OCI-LY7 (cell line): ENCODE results near the gene PGD. TPM values are rescaled to one million over a fixed set of nuclear protein-coding genes. Genes with fewer than 3 reads are reported as not detected.

Experiments
- BruUV-seq: library from RNA; stranded (reverse); fragments of 400-500 nt; replicated peaks from 2 replicates; lab custom pipeline; 2021; lab: Mats Ljungman, UMichigan
- CTCF ChIA-PET: fragments of 300-600 bp; sonication (Branson Sonifier 250); formaldehyde crosslinking; loops from one replicate; lab custom pipeline; 2022; ENCODE audit warnings: antibody characterized with exemption; ENCODE audit not compliant: unreplicated experiment; lab: Charles Lee
- POLR2A ChIA-PET: fragments of 300-600 bp; sonication (Branson Sonifier 250); formaldehyde crosslinking; loops from one replicate; lab custom pipeline; 2022; ENCODE audit warnings: antibody characterized with exemption; lab: Charles Lee
- DNase-seq: peaks from one replicate; pipeline ENCODE4 v3.0.0-alpha.2; 2015; ENCODE audit warnings: low spot score
- H2AFZ ChIP-seq: fragments of 200-600 bp; sonication (generic), shearing (Covaris generic); 2 replicates; pipeline ENCODE4 v1.6.1; 2014; ENCODE audit warnings: mild to moderate bottlenecking, antibody characterized with exemption, low read length, moderate library complexity
- H3K27ac ChIP-seq: fragments of 200-600 bp; sonication (generic); 2 replicates; pipeline ENCODE4 v1.5.1; 2014; ENCODE audit warnings: mixed run types, low read depth, mild to moderate bottlenecking, moderate library complexity, low read length, inconsistent platforms; ENCODE audit not compliant: poor library complexity, severe bottlenecking
- H3K36me3 ChIP-seq: fragments of 200-600 bp; sonication (generic); 2 replicates; pipeline ENCODE4 v1.6.1; 2014; ENCODE audit warnings: mild to moderate bottlenecking, antibody characterized with exemption, low read length, moderate library complexity, mixed read lengths; ENCODE audit not compliant: insufficient read depth
- H3K4me1 ChIP-seq: fragments of 200-600 bp; sonication (generic); 2 replicates; pipeline ENCODE4 v1.5.1; 2014; ENCODE audit warnings: mild to moderate bottlenecking, low read length; ENCODE audit not compliant: insufficient read depth, poor library complexity, severe bottlenecking
- H3K4me2 ChIP-seq: fragments of 200-600 bp; sonication (generic); 2 replicates; pipeline ENCODE4 v1.6.1; 2014; ENCODE audit warnings: mild to moderate bottlenecking, low read length
- H3K4me3 ChIP-seq: fragments of 200-600 bp; sonication (generic); 2 replicates; pipeline ENCODE4 v1.5.1; 2014; ENCODE audit warnings: mild to moderate bottlenecking, low read depth, low read length; ENCODE audit not compliant: poor library complexity, severe bottlenecking
- H3K79me2 ChIP-seq: fragments of 200-600 bp; sonication (generic); 2 replicates; pipeline ENCODE4 v1.6.1; 2016; ENCODE audit warnings: low read depth, mild to moderate bottlenecking, low read length, moderate library complexity, mixed read lengths; ENCODE audit not compliant: insufficient read depth
- H3K9me2 ChIP-seq: fragments of 200-600 bp; sonication (generic); 2 replicates; pipeline ENCODE4 v1.6.1; 2016; ENCODE audit warnings: mild to moderate bottlenecking, low read length, mixed read lengths; ENCODE audit not compliant: insufficient read depth
- H3K9me3 ChIP-seq: fragments of 200-600 bp; sonication (generic); 2 replicates; pipeline ENCODE4 v1.6.1; 2014; ENCODE audit warnings: mild to moderate bottlenecking, mixed run types, low read length, mixed read lengths
- H4K20me1 ChIP-seq: fragments of 200-600 bp; sonication (generic); 2 replicates; pipeline ENCODE4 v1.6.1; 2014; ENCODE audit warnings: mild to moderate bottlenecking, antibody characterized with exemption, low read length, moderate library complexity, mixed read lengths; ENCODE audit not compliant: insufficient read depth
- EZH2phosphoT487 ChIP-seq: fragments of 200-600 bp; sonication (generic); IDR thresholded peaks from 2 replicates; pipeline ENCODE4 v1.6.1; 2018; ENCODE audit warnings: low read depth, borderline replicate concordance, mild to moderate bottlenecking, mixed run types, antibody characterized with exemption, low read length, moderate library complexity, mixed read lengths
- intact Hi-C: fragments of 100-400 bp; cut with micrococcal nuclease; formaldehyde crosslinking; loops from one replicate; pipeline ENCODE4 v1.10.0; 2022; ENCODE audit not compliant: unreplicated experiment
- total RNA-seq, 2 experiments: library from RNA; depleted of rRNA in 1 of 2; stranded (reverse); fragments of >200 nt in 1 of 2; shearing (Covaris generic) in 1 of 2; gene quantifications; 2 replicates each; pipeline ENCODE4 v1.2.3, GENCODE V29; 2014 to 2022
- TF ChIP-seq, protein P1 (sequence below): fragments of 200-600 bp; sonication (generic); conservative IDR thresholded peaks from 2 replicates; pipeline ENCODE4 v1.5.1; 2014; ENCODE audit warnings: mild to moderate bottlenecking, antibody characterized with exemption, low read length, moderate library complexity, mixed read lengths

Gene PGD
- total RNA-seq, 2 experiments from 2014 or later: 69.3 to 157 TPM

DNA sequence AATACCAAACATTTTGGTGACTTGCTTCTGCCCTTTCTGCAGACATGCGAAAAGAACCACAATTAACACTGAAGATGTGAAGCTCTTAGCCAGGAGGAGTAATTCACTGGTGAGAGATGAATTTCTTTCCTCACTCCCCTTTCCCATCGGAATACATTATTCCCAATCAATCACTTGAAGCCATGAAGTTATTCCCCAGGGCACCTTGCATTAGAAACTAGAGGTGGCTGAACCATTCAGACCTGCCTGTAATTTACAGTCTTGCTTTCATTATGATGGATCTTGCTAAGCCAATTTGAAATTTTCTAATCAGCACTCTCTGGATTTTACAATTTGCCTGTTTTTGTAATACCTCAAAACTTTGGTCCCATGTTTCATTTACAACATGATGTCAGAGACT lies 41.4 kb downstream of the PGD start:
- TF ChIP-seq, protein P1, sequence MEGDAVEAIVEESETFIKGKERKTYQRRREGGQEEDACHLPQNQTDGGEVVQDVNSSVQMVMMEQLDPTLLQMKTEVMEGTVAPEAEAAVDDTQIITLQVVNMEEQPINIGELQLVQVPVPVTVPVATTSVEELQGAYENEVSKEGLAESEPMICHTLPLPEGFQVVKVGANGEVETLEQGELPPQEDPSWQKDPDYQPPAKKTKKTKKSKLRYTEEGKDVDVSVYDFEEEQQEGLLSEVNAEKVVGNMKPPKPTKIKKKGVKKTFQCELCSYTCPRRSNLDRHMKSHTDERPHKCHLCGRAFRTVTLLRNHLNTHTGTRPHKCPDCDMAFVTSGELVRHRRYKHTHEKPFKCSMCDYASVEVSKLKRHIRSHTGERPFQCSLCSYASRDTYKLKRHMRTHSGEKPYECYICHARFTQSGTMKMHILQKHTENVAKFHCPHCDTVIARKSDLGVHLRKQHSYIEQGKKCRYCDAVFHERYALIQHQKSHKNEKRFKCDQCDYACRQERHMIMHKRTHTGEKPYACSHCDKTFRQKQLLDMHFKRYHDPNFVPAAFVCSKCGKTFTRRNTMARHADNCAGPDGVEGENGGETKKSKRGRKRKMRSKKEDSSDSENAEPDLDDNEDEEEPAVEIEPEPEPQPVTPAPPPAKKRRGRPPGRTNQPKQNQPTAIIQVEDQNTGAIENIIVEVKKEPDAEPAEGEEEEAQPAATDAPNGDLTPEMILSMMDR: no peak
- TF ChIP-seq EZH2phosphoT487: no peak
- H3K9me2 ChIP-seq: no peaks in the 10 kb centered on the region
- H3K4me1 ChIP-seq: no peaks in the 10 kb centered on the region
- intact Hi-C loops: no loop called here
- H2AFZ ChIP-seq: no peak overlapping the region
- H3K9me3 ChIP-seq: no peaks in the 10 kb centered on the region
- no peak overlapping the region for H3K27ac ChIP-seq
- BruUV-seq: no TSS peak
- H4K20me1 ChIP-seq: no peaks in the 10 kb centered on the region
- CTCF ChIA-PET: no interaction called here
- no peak overlapping the region for H3K4me2 ChIP-seq
- H3K36me3 ChIP-seq: peaks cover 5% of the 10 kb centered on the region; the same call in 1 of the 2 replicates
- no peak for DNase-seq
- POLR2A ChIA-PET: no interaction called here
- H3K4me3 ChIP-seq: no peak overlapping the region
- no peaks in the 10 kb centered on the region for H3K79me2 ChIP-seq

DNA sequence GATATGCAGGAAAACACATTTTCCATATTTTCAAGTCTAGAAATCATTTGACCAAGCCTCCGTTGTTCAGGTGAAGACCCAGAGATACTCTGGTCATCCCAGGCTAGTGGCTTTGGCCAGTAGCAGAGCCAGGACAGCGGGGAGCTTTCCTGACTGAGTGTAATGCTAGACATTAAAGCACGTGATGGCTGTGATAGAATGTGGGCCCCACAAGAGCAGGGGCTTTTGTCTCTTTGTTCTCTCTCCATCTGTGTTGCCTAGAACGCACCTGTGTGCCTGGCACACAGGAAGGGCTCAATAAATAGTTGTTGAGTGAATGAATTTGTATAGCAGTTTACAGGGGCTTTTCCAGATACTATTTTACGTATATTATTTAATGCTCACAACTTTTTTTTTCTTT lies 41.9 kb downstream of the PGD start:
- intact Hi-C loops: no loop called here

DNA sequence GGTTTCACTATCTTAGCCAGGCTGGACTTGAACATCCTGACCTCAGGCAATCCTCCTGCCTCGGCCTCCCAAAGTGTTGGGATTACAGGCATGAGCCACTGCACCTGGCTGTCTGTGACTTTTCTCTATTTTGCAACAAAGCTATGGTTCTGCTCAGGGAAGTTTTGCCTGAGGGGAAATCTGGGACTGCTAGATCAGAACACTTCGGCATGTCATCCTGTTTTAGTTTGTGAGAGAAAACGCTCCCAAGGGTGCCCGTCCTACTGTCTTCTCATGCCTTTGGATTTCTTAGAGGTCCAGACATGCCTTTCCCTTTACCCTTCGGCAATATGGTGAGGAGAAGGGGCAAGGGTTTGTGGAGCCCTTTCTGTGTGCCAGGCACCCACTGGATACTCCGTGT lies 45.4 kb downstream of the PGD start:
- intact Hi-C loops: no loop called here
- Histone ChIP-seq H3K4me3 (no peak overlapping the region), H3K4me1 (no peaks in the 10 kb centered on the region), H3K9me3 (no peaks in the 10 kb centered on the region), H3K4me2 (no peak overlapping the region), H3K9me2 (no peaks in the 10 kb centered on the region), H3K36me3 (peaks cover 5% of the 10 kb centered on the region; the same call in 1 of the 2 replicates), H2AFZ (no peak overlapping the region), H3K27ac (no peak overlapping the region), H4K20me1 (no peaks in the 10 kb centered on the region), H3K79me2 (no peaks in the 10 kb centered on the region)
- POLR2A ChIA-PET: interaction anchor here (0.7 kb wide), 2 partner anchors 11 to 14 kb away, joined by 3 to 4 read pairs; partner anchors contain the start of gene CENPS
- TF ChIP-seq, protein P1: no peak
- TF ChIP-seq EZH2phosphoT487: no peak
- no TSS peak for BruUV-seq
- DNase-seq: no peak
- CTCF ChIA-PET: no interaction called here

More for the DNA sequence above, 41.9 kb downstream of the PGD start:
- TF ChIP-seq, protein P1: no peak
- no peak for TF ChIP-seq EZH2phosphoT487
- H3K4me2 ChIP-seq: no peak overlapping the region
- no peaks in the 10 kb centered on the region for H4K20me1 ChIP-seq
- no peaks in the 10 kb centered on the region for H3K9me3 ChIP-seq
- H2AFZ ChIP-seq: no peak overlapping the region
- no peak overlapping the region for H3K4me3 ChIP-seq
- H3K36me3 ChIP-seq: peaks cover 5% of the 10 kb centered on the region; the same call in 1 of the 2 replicates
- ChIA-PET CTCF (no interaction called here), POLR2A (no interaction called here)
- no peak for DNase-seq
- H3K79me2 ChIP-seq: no peaks in the 10 kb centered on the region
- no TSS peak for BruUV-seq
- H3K9me2 ChIP-seq: no peaks in the 10 kb centered on the region
- no peak overlapping the region for H3K27ac ChIP-seq
- no peaks in the 10 kb centered on the region for H3K4me1 ChIP-seq
